Measurements from ENCODE around the gene HSD11B1.

HSD11B1 gene

DNA sequence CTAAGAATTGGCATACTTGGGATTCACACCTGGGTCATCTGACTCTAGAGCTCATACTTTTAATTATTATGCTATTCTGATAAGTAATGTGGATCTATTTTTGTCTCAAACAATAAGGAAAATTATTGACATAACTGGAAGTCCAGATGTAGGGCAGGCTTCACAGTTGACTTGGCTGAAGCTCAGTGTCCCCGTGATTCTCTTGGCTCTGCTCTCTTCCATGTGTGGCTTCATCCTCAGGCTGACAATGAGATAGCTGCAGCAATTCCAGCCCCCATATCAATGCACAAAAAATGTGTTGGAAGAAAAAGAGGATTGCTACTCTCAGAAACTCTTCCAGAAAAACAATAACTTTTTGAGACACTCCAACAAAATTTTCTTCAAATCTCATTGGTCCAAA, 23.8 kb downstream of the HSD11B1 start:
- no peak for DNase-seq

DNA sequence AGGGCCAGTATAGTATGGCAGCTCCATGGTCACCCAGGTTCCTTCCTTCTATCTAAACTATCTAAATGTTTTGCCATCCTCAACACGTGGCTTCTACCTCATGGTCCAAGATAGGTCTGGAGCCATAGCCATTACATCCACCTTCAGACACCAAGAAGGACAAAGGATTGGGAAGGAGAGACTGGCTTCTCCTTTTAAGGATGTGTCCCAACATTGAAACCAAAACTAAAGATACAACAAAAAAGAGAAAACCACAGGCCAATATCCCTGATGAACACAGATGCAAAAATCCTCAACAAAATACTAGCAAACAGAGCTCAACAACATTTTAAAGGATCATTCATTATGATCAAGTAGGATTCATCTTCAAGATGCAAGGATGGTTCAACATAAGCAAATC, 24.8 kb downstream of the HSD11B1 start:
- no peak for DNase-seq

DNA sequence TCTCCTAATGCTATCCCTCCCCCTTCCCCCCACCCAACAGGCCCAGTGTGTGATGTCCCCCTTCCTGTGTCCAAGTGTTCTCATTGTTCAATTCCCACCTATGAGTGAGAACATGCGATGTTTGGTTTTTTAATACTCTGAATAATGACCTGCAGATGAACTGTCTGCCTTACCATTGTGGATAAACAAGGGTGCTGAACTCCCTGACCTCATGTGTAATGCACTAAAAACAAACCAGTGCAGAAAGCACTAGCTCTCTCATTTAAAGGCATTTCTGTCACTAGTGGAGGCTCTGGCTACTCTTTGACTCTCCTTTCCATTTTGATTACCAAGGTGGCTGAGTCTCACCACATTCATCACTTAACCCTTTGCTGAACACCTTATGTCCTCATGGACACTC, 28.1 kb downstream of the HSD11B1 start:
- DNase-seq, result no peak

DNA sequence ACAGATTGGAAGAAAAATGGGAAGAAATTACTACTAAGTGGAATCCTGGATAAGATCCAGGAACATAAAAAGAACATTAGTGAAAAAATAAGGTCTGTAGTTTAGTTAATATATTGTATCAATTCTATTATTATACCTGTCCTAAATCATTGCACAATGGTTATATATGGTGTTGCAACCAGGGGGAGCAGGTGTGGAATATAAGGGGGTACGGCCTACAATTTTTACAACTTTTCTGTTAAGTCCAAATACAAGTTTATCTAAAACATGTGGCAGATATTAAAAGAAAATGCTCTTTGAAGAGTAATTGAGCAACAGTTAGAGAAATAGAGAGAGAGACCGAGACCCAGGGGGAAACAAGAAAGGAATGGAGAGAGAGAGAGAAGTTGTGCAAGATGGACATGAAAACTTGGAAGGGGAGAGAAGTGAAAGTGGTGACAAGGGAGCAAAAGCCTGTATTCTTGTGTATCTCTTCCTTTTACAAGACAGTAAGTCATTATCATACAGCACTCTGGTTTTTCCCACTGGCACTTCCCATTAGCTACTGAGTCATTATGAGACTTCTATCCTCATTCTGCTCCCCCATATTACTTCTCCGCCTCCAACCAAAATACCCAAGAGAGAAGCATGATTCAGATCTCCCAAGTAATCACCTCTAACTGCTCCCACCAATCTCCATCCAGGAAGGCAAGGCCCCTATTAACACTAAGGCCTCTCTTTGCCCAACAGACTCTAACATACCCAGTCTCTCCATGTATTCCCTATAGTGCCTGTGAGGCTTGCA, 29.0 kb downstream of the HSD11B1 start:
- DNase-seq, result no peak

DNA sequence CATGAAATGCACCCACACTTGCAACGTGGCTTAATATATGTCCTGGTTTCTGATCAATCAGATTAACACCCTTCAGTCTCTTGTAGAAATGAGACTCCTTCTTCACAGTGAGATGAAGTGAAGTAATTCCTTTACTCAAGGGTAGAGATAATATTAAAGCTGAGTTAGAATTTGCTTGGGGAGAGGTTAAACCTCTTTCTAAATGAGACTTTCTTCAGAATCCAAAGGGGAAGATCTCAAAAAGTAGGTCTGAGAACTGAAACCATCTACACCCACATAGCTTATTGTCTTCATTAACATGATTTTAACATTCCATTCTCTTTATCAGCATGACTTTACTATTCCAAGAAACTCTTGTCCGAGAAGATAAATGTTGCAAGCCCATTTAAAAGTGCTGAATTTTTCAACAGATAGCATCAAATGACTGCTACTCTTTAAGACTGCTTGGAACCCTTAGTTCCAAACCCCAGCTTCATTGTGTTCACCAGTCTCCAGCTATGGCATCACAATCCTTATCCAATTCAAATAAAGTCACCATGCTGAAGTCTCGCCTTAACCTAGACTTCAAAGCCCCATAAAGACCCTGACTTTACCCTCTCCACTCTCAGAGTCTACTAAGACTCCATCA, 32.0 kb downstream of the HSD11B1 start:
- DNase-seq, result no peak

DNA sequence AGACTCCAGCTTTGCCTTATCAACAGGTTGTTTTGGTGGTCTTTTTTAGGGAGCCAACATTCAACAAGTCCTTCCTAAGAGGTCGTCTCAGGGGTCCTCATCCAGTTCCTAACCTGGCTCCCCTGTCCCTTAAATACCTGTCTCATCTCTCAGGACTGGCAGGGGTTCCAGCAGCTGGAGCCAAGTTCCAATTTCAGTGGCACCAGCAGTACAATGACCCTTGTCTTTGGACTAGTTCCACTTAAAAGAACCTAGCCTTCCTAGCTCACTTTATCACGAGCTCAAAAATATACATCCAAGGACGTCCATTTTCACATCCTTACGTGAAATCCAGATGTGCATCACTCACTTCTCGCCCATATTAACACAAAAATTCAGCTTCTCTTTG, 32.5 kb downstream of the HSD11B1 start:
- DNase-seq, result no peak

DNA sequence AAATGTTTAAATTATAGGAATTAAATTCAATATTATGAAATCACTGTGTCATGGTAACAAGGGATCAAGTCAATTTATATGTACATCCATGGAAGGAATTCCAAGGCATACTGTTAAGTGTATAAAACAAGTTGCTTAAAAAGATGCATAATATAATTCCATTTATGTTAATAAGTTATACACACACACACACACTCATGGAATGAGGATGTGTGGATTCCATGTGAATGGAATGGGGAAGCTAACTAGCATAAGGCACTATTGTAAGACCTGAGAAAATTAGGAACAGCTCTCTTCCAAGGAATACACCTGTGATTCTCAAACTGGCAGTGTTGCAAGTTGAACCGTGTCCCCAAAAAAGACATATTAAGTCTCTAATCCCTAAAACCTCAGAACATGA, 33.6 kb downstream of the HSD11B1 start:
- DNase-seq, result no peak

DNA sequence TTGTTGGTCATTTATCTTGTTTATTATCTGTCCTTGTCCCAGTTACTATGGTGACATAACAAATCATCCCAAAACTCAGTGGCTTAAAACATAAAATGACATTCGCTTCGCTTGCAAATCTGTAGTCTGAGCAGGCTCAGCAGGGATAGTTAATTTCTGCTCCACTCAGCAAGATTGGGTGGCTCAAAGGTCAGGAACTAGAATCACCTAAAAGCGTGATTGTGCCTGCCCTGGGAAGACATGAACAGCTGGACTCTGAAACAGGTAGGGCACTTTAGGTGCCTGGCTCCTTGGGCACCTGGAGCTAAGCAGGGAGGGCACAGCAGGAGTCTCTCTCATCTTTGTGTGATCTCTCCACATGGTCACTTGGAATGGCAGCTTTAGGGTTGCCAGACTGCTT, 36.5 kb downstream of the HSD11B1 start:
- DNase-seq, result no peak

DNA sequence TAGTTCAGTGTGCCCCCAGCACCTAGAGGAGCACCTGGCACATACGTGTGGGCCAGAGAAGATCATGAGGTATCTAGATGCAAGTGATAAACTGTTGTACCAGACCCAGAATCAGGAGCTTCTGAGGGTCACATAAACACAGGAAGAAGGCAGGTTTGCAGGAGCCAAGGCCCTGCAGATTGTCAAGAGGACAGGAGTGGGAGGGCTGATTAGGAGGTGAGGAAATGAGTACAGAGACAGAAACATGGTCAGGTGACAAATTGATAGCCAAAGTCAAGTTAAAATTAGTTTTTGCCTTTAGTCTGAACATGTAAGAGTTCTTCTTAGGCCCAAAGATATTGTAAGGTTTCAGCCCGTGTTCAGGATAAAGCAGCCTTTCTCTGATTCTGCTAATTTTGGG, 37.2 kb downstream of the HSD11B1 start:
- DNase-seq, result no peak

DNA sequence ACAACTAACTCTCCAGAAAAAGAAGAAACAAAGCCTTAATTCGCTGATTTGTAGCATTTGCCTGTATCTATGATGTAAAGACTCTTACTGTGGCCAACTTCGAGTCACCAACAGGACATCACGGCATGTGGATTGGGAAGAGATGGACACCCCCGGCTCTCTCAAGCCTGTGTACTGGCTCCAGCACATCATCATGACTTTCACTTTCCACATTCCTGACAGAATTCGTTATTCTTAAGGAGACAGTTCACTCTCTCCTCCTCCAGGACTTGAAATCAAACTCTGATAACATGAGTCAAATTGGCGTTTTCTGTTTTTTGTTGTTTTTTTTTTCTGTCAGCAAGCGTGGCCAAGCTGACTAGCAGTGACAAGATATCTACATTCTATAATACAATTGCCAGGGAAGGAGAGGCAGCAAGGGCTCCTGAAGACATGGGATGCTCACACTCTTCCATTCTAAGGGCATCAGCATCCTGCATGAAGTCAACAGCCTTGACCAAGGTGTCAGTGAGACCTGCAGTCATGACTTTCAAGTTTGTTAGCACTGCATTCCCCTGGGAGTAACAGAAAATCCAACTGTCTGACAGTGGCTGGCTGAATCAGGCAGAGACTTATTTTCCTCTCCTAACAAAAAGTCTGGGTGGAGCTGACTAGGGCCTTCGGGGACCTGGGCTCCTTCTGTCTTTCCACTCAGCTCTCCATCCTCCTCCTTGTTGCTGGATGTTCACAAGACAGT, 37.9 kb downstream of the HSD11B1 start:
- no peak for DNase-seq

DNA sequence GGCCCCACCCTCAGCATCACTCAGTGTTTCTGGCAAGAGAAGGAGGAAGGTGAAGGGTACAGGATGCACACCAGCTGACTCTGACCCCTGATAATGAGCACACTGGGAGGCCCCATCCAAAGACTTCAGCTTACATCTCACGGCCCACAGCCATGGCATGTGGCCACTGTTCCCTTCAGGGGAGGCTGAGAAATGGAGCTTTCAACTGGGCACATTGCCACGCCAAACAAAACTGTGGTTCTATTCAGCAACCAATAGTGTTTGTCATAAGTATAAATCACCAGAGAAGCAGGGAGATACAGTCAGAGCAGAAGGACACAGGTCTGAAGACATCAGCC, 38.5 kb downstream of the HSD11B1 start:
- DNase-seq, result no peak

DNA sequence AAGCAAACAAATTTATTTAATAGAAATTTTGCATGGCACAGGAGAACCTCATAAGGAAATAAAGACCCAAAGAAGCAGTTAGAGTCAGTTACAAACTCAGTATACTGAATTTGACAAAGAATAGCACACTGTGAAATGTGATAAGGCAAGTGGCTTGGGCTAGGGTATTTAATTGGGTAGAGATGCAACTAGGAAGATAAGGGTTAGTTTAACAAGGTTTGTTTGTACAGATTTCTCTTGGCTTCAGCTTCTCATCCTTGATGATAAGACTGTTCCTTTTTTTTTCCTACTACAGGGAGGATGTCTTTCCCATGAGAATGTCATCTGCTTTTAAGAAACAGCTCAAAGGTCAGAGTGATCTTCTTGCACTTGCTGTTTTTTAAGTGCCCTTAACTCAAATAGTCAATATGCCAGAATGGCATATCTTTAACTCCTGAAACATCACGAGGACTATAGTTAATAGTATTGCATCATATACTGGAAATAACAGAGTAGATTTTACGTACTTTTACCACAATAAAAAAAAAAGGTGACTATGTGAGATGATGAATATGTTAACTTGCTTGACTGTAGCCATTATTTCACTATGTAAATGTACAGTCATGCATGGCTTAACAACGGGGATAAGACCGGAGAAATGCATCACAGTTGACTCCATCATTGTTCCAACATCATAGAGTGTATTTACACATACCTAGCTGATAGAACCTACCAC, 42.0 kb downstream of the HSD11B1 start:
- no peak for DNase-seq

DNA sequence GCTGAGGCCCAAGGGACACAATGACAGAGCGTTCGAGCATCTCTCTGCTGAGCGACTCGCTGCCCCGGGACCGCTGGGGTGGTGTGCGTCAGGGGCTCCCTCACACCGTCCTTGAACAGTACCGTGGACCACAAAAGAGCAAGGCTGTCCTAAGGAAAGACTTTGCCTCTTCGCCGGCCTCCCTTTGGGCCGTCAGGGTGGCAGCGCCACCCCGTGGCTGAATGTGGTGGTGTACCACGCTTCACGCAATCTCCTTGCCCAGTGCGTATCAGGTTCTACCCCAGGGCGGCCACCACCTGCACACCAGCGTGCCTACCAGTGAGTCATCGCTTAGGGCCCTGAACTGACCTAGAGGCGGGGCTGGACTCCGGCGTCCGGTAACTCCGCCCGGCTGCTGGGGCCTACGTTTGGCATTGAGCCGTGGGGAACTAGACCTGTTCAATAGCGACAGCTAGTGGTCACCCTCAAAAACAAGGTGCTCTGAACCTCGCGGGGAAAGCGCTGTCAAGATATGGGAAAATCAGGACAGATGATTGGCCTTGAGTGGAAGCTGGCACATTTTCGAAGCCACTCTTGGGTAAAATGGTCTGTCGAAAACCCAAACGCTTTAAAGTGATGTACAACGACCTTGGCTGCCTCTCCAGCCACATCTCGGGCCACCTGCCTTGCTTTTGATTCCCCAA, 43.1 kb downstream of the HSD11B1 start:
- peak; percentile 69 to 95 (median 71) for DNase-seq

DNA sequence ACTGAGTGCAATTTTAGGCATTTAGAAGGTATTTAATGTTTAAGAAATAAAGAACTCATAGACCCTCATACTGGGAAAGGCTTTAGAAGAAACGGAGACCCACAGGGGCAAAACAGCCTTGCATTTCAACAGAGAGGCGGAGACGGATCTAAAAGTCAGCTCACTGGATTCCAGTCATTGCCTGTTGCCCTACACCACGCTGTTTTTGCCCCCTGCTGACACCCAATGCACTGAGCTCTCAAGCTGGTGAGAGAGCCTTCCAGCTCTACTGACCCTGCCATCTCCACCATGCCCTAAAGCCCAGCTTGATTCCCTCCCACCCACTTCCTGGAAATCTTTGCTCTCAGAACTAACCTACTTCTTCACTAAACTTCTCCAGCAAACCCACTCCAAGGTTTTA, 44.0 kb downstream of the HSD11B1 start:
- DNase-seq, result no peak

DNA sequence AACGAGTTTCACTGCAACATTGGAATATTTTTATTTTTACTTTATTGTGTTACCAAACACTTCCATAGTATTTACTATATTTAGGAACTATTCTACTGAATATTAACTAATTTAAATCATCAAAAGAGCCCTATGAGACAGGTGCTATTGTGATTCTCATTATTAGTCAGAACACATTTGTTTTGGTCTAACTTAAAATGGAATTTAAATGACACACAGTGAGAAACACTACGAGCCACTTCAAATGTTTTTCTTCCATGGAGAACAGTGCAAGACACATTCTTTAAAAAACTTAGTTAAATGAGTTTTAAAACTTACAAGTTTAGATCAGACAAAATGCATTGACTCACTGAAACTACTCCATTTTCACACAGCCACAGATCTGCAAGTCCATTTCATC, 44.6 kb downstream of the HSD11B1 start:
- DNase-seq, result no peak

DNA sequence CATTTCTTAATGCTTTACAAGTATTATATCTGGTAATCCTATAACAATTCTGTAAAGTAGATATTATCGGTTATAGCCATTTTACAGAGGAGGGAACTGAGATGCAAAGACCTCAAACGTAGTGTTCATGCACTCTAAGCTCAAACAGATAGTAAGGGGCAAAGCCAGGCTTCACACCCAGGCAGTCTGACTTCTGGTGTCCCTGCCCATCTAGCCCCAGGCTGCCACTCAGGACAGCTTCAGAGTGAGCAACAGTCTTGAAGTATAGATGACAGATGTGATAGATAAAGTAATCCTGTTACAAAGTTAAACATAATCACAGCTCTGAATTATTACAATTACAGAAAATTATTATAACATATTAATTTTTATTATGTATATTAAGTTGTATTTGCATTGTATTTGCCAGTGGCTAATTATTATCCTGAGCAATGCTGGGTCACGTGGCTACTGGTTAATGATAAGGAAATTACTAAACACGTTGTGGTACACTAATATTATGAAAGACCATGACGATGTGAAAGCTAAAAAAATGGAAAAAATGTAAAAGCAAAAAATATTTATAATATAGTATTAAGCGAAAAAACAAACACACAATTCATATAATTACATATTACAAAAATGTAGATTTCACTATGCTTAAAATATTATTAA, 45.2 kb downstream of the HSD11B1 start:
- DNase-seq, result no peak

DNA sequence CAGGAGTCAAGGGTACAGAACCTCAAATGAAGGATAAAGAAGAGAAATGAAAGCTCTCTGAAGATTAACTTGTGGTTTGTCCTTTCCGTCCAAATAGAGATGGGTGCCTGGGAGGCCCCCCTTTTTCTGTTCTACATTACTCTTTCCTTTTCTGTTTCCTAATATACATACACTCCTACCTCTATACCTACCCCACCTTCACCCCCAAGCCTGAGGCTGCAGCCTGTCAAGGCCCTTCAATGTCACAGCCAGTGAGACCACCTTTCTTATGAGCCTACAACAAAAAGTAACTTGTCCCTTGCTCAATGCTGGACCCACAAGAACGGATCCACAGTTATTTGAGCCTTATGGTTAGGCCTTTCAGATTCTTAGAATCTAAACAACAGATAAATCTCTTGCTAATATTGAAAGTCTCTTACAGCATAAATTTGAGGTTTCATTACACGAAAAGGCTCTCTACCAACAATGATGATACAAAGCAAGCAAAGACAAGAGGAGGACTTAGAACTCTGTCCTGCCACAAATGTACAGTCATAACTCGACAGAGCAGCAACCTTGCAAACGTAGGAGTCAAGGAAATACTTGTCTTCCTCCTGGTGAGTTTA, 47.1 kb downstream of the HSD11B1 start:
- DNase-seq, result peak in 1 of 5 donors; percentile 93

DNA sequence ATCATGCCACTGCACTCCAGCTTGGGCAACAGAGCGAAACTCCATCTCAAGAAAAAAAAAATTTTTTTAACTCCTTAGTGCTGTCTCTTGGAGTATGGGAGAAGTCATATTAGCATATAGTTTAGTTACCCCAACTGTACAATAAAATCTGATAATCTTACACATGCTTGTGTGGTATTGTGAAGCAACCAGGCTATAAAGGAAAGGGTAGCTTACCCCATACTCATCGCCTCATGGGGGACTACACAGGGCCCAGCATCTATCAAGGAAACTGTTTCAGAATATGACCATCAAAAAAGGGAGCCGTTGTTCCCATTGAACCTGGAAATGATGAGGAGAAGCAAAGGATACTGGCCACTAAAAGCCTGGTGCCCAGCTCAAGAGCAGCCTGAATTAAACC, 48.2 kb downstream of the HSD11B1 start:
- no peak for DNase-seq

DNA sequence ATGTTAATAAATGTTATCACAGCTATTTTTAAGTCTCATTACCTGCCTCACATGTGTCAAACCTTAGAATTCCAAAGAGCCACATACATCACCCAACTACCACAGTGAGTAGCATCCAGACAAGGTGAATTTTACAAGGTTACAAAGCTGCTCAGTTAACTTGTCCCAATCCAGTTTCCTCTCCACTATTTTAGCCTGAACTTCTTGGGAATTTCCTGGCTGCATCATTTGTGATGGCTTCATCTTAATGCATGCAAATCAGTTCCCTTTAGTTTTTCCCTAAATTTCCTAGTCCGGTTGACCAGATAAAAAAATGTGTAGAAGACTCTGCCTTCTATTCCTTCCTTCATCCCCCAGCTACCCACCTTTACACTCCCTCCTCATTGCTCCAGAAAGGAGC, 50.6 kb downstream of the HSD11B1 start:
- no peak for DNase-seq

DNA sequence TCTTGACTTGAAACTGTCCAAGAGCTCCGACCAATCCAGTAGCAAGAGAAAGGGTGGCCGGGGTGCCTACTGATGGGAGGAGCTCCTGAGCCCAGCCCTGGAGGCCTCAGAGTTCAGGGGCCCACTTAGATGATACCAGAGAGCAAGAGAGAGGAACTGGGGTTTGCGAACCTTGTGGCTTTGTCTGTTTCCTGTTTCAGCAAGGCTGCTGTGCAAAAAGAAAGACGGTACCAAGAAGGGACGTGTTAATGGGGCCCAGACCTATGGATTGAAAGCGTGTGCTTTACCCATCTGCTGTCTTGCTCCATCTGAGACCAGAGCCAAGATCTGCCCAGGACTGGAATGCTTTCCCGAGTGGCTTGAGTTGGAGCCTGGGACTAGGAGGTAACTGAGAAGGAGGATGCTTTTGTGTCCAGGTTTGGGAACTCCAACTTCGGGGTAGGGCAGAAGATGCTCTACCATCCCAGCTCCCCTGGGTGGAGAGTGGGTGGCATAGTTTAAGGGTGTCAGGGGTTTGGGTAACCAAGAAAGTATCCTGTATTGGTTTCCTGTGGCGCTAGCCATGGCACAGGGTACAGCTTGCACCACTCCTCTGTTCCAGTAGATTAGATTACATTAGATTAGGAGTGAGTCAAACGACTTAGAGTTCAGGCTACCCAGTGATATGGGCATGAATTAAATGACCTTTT, 51.4 kb downstream of the HSD11B1 start, which contains the start of gene TRAF3IP3:
TRAF3IP3 (plus strand) TSS at position 128 of the 689 bp plus-strand sequence. CDS start 3,987 bp downstream, outside the sequence.
- DNase-seq, result peak; percentile 40 to 94 (median 64)
